Cerebellar cortex (tissue), 1 donor: ENCODE data around the gene IL6R.

Source experiments
- DNase-seq: peaks from one replicate; pipeline ENCODE4 v3.0.0-alpha.2; 2015; ENCODE audit warnings: low spot score

The IL6R gene

DNA sequence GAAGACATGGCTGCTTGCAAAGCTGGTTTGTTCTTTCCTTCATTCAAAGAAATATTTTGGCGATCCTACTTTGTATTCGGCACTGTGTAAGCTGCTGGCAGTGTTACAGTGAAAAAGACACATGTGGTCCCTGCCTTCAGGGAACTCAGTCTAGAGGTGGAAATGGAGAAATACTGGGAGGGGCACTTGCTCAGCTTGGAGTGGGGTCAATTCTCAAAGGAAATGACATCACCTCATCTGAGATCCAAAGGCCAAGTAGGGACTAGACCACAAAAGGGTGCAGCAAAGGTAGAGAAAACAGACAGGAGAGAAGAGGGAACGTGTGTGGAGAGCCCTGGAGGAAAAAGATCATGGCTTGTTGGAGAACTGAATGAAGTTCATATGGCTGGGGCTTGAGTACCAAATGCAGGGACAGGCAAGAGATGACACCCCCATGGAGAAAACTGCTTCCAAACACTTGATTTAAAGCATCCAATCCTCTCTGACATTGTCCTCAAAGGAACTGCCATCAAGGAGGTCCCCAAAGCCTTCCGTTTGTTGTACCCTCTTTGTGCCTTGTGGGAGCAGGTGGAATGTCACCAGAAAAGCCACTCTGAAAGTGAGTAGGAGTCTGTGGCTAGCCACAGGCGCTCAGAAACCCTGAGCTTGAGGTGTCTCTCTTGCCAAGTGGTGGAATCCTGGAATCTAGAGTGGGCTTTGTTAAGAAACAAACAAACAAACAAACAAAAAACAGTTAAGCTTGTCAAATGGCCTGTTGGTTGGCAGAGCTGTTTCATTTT lies 48.6 kb downstream of the IL6R start:
- DNase-seq: no peak

DNA sequence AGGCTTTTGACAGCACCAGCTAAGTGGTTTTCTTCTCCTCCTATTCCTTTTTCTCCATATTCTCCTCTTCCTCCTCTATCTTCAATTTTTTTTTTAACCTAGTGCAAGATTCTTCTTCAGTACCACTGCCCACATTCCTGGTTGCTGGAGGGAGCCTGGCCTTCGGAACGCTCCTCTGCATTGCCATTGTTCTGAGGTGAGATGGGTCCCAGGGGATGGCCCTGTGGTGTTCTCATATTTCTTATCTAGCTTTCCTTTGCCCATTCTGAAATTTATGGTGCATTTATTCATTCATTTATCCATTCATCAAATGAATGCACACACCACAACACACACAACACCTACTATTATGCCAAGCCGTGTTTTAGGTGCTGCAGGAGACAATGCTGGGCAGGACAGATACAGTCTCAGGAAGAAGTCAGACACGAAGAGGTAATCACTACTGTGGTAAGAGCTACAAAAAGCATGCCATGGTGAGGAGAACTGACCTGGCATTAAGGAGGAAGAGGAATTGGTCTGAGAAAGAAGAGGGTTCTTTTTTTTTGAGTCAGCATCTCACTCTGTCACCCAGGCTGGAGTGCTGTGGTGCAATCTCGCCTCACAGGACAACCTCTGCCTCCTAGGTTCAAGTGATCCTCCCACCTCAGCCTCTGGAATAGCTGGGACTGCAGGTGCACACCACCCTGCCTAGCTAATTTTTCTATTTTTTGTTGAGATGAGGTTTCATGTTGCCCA lies 49.4 kb downstream of the IL6R start:
- no peak for DNase-seq

DNA sequence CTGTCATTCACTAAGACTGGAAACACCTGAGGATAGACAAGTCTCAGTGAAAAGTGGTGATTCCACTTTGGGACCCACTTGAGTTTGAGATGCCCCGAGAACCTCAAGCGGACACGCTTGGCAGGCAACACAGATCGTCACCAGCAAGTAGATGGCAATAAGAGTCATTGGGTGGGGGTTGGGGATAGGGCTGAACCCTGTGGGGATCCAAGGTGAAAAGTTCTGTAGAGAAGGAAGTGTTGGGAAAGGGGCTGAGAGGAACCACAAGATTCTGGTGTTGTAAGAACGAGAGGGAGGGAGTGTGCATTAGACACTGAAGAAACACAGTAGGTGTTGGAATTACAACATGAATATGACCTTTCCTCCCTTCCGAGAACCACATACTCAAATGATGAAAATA lies 51.5 kb downstream of the IL6R start:
- DNase-seq: no peak

DNA sequence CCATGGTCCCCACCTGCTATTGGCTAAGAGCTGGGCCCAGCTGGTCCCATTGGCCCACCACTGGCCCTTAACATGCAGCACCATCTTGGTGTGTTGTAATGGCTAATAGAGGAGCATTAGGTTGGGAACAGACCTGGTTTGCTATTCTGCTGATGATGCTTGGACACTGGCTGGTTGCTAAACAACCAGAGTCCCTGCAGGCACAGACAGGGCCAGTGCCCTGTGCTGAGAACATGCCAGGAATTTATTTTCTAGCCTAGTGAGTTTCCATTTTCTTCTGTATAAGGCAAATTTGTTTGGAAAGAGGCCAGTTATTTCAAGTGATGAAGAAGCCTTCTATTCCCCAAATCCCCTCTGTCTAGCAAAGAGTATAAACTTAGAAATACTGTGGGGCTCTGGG lies 53.9 kb downstream of the IL6R start:
- DNase-seq: peak; percentile 24

DNA sequence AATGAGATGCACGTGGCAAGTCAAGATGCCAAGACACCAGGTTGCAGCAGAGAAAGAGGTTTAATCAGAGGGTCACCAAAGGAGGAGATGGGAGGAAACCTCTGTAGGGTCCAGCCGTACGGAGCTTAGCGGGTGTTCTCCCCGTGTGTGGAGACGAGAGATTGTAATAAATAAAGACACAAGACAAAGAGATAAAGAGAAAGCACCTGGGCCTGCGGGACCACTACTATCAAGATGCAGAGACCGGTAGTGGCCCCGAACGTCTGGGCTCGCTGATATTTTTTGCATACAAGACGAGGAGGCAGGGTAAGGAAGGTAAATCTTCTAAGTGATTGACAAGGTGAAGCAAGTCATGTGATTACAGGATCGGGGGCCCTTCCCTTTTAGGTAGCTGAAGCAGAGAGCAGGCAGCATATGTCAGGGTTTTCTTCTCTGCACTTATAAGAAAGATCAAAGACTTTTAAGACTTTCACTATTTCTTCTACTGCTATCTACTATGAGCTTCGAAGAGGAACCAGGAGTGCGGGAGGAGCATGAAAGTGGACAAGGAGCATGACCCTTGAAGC lies 55.6 kb downstream of the IL6R start:
- no peak for DNase-seq

DNA sequence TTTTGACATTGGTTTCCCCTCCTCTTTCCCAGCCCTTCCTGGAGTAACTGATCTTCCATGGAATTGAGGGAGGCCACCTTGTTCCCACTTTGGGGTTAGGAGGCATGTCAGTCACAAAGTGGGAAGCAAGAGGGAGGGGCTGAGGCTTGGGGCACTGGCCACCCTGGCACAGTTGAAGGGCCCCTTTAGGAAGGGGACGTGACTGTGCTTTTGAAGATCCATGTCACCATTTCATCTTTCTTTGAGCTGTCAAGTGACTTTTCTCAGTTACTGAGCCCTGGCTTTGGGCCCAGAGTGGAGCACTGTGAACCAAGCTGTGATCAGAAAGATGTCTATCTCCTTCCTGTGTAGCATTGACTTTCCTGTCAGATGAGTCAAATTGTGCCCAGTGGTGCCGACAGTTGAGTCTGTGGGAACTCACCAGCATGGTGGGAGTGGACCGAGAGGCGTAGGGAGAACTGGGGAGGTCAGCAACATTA lies 58.4 kb downstream of the IL6R start:
- no peak for DNase-seq

DNA sequence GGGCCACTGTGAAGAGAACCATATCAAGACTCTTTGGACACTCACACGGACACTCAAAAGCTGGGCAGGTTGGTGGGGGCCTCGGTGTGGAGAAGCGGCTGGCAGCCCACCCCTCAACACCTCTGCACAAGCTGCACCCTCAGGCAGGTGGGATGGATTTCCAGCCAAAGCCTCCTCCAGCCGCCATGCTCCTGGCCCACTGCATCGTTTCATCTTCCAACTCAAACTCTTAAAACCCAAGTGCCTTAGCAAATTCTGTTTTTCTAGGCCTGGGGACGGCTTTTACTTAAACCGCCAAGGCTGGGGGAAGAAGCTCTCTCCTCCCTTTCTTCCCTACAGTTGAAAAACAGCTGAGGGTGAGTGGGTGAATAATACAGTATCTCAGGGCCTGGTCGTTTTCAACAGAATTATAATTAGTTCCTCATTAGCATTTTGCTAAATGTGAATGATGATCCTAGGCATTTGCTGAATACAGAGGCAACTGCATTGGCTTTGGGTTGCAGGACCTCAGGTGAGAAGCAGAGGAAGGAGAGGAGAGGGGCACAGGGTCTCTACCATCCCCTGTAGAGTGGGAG lies 60.6 kb downstream of the IL6R start:
- DNase-seq: no peak

DNA sequence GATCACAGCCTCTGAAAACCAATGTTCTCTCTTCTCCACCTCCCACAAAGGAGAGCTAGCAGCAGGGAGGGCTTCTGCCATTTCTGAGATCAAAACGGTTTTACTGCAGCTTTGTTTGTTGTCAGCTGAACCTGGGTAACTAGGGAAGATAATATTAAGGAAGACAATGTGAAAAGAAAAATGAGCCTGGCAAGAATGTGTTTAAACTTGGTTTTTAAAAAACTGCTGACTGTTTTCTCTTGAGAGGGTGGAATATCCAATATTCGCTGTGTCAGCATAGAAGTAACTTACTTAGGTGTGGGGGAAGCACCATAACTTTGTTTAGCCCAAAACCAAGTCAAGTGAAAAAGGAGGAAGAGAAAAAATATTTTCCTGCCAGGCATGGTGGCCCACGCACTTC lies 61.1 kb downstream of the IL6R start:
- no peak for DNase-seq

DNA sequence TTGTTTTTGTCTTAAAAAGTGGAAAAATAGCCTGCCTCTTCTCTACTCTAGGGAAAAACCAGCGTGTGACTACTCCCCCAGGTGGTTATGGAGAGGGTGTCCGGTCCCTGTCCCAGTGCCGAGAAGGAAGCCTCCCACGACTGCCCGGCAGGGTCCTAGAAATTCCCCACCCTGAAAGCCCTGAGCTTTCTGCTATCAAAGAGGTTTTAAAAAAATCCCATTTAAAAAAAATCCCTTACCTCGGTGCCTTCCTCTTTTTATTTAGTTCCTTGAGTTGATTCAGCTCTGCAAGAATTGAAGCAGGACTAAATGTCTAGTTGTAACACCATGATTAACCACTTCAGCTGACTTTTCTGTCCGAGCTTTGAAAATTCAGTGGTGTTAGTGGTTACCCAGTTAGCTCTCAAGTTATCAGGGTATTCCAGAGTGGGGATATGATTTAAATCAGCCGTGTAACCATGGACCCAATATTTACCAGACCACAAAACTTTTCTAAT lies 61.8 kb downstream of the IL6R start:
- no peak for DNase-seq

DNA sequence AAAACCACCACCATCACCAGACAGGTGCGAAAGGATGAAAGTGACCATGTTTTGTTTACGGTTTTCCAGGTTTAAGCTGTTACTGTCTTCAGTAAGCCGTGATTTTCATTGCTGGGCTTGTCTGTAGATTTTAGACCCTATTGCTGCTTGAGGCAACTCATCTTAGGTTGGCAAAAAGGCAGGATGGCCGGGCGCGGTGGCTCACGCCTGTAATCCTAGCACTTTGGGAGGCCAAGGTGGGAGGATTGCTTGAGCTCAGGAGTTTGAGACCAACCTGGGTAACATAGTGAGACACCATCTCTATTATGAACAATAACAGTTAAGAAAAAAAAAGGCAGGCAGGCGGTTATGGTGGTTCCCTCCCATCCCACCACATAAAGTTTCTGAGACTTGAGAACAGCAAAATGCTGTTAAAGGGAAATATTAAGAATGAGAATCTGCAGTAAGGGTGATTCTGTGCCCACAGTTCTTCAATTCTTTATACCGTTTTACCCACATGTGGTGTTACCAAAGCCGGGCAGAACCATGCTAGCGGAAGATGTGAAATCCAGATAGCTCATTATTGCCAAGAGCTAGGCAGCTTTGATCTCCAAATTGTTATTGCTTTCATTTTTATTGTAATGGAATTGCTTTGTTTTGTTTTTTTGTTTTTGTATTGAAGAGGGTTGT lies 62.4 kb downstream of the IL6R start:
- no peak for DNase-seq

DNA sequence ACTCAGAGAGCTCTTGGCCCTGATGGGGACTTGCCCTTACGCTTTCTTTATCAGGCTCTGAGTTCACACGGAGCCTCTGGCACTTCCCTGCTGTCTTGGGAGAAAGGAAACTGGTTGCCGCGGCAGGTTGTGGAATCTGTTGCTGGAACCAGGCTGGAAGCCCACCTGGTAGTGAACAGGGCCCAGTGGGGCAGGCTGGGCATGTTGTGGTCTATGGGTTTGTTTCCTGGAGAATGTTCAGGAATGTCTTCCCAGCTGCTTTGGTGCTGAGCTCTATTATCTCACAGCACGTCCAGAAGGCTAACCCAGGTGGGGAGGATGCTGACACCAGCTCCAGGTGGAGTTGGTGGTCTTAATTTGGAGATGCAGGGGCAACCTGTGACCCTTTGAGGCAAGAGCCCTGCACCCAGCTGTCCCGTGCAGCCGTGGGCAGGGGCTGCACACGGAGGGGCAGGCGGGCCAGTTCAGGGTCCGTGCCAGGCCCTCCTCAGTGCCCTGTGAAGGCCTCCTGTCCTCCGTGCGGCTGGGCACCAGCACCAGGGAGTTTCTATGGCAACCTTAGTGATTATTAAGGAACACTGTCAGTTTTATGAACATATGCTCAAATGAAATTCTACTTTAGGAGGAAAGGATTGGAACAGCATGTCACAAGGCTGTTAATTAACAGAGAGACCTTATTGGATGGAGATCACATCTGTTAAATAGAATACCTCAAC lies 63.5 kb downstream of the IL6R start:
- peak; percentile 63 for DNase-seq

DNA sequence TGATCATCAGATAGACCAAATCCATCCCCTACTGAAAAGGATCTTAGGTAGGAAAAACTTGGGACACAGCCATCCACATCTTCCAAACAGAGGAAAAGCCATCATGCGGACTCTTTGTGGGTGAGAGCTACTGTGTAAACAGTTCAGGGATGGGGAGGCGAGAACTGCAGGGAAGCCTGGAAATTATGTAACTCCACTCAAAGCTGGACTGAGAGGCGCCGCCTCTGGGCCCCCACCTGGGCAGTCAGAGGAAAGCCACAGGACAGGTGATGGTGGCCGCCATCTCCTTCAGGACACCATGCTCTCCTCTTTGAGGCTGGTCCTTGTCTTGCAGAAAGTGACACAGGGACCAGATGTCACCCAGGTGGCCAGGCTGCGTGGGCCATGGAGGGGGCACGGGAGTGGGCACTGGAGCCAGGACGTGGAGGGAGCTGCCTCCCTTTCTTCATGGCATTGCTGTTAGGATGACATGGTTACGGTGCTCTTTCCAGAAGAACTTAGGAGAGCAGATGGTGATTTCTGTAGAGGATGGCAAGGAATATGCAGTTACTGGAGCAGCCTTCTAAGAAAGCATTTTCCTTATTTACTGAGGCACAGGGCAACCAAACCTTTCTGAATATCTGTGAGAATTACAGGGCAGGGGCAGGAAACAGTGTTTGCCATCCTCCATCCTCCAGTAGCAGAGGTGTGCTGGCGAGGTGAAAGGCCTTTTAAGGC lies 64.9 kb downstream of the IL6R start:
- DNase-seq: no peak

DNA sequence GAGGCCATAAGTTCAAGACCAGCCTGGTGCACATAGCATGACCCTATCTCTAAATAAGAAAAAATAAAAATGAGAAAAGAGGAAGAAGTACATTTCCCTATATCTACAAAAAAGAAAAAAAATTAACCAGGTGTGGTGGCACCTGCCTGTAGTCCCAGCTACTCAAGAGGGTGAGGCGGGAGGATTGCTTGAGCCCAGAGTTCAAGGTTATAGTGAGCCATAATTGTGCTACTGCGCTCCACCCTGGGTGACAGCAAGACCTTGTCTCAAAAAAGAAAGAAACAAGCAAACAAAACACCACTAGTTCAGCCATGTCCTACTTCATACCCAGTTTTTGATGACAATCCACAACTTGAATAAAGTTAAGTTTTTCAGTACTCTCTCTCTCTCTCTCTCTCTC lies 66.2 kb downstream of the IL6R start:
- no peak for DNase-seq

DNA sequence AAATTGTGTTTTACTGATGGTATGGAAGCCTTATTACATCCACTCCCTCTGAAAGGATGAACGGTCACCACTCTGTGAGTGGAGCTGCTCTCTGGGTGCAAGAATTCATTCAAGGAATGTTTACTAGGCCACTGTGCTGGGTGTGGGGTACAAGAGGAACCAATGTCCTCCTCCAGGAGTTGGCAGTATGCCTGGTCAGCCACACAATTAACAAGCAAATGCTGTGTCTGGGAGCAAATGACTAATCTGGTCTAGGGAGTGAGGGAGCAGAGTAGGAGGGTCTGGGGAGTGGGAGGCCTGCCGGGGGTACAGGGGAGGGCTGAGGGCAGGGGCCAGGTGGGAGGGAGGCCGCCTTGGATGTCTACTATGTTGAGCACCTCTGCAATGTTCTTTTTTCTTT lies 69.7 kb downstream of the IL6R start:
- DNase-seq: peak; percentile 26

DNA sequence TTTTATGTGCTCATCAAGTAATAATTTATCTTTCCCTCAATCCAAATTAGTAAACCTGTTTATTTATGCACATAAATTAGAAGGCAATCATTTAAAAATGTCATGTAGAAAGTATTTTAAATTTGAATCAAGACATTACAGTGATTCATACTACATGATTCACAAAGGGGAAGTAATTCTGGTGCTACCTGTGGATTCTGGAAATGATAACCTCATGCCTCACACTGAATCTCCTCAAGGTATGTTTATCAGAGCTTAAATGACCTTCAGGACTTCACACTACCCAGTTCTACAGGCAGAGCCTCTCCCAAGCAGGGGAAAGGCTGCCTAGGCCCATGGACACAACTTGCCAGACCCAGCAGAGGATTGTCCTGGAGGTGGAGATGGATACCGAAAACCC lies 71.6 kb downstream of the IL6R start:
- no peak for DNase-seq

DNA sequence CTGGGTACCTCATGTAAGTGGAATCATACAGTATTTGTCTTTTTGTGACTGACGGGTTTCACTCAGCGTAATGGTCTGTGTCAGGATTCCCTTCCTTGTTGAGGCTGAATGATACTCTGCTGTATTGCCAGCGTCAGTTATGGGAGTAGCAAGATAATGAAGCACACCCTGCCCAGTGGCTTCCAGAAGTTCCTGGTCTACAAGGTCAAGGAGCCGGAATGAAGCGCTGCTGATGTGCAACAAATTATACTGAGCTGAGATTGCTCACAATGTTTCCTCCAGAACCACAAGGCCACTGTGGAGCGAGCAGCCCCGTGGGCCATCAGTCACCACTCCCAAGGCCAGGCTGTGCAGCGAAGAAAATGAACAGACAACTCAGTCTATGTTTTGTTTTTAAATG lies 72.9 kb downstream of the IL6R start:
- DNase-seq: no peak

DNA sequence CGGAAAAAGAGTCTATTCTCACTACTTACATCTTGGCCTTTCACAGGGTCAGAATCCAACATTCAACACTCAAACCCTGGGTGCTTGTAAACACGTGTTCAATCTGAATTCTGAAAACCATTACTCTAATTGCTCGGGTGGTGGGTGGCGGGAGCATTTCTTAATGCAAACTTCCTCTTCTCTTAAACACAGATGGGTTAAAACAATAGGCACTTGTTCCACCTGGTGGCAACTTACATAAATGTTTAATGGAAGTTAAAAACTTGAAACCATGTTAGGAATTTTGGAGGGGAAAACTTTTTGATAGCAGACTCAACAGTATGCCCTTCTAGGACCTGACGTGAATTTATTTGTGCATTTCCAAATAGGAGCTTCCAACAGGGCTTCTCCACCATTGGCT lies 73.5 kb downstream of the IL6R start:
- no peak for DNase-seq

DNA sequence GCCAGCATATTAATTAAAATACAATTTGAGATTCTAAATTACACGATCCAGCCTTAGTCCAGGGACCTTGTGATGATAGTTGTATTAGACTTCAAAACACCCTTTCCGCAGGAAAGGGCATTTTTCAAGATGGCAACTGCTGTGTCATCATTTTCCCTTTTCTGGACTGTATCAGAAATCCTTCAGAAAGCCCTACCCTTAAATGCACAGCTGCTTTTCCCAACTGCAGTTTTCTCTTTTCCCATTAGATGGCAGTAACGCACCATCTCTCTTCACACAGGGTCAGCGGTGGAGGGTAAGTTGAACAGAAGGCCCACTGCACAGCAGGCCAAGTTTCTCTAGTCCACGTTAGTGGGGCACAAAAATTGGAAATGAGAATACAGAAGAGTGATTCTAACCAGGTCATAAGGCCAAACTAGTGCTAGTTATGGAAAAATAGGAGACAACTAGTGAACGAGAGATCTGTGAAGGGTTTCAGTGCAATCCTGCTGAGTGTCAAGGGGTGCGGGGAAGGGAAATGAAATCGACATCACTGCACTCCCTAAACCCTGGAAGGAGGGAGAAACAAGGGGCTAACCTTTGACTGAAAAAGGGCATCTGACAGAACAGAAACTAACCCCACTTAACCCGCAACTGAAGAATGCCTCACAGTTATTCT lies 74.8 kb downstream of the IL6R start:
- peak; percentile 87 for DNase-seq

DNA sequence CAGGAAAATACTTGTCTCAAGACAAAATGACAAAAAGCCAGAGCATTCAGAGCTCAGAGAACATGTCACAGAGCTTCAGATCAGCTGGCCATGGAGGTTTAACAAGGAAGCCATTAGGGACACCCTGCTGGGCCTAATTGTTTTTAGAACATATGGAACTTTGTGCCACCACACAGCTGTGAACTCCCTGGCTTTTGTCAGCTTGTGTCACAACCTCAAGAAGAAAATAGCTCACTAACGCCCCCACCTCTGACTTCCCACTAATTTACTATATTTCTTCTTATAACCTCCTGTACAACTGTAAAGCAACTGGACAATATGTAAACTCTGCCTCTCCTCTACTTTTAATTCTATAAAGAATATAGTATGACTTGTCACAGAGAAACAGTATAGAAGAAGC lies 75.9 kb downstream of the IL6R start:
- no peak for DNase-seq
